Adrenal gland (tissue), 5 donors: ENCODE results near the gene RNF223.

Experiments
- POLR2A ChIP-seq, 2 donors: fragments of 450-650 bp; IDR thresholded peaks; one replicate each; pipeline ENCODE4 v1.6.1; 2017; ENCODE audit warnings: antibody characterized with exemption in 2 of 2, mild to moderate bottlenecking in 2 of 2, moderate library complexity in 1 of 2
- TF ChIP-seq, protein P1 (sequence below), 6 experiments: fragments of 450-650 bp in 4 of 6; fragments of 200-600 bp in 2 of 6; sonication (generic) in 1 of 6; IDR thresholded peaks; 1 replicate in 5 of 6; 2 replicates in 1 of 6; pipeline versions ENCODE4 v1.5.1 to v1.8.0; 2016 to 2021; ENCODE audit warnings: antibody characterized with exemption in 6 of 6, mild to moderate bottlenecking in 2 of 6, moderate library complexity in 1 of 6
- donor health status: DM: no; HTN: no; CAD: no.

DNA sequence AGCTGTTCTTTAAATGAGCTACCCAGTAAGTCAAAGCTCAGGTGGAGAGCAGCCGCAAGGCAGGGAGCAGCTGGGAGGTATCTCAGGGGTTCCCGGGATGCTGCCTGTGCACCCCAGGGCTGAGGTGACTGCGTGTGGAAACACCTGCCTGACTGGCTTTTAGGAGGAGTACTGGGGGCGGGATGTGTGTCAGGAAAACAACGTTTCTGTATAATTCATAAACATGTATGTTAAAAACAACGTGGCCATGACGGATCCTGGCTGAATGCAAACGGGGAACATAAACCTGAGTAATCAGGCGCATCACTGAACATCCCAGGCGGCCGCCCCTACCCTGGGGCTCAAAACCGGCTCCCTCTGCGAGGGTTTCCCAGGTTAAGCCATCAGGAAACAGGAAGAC is 40.3 kb upstream of the RNF223 start:
- TF ChIP-seq, protein P1, sequence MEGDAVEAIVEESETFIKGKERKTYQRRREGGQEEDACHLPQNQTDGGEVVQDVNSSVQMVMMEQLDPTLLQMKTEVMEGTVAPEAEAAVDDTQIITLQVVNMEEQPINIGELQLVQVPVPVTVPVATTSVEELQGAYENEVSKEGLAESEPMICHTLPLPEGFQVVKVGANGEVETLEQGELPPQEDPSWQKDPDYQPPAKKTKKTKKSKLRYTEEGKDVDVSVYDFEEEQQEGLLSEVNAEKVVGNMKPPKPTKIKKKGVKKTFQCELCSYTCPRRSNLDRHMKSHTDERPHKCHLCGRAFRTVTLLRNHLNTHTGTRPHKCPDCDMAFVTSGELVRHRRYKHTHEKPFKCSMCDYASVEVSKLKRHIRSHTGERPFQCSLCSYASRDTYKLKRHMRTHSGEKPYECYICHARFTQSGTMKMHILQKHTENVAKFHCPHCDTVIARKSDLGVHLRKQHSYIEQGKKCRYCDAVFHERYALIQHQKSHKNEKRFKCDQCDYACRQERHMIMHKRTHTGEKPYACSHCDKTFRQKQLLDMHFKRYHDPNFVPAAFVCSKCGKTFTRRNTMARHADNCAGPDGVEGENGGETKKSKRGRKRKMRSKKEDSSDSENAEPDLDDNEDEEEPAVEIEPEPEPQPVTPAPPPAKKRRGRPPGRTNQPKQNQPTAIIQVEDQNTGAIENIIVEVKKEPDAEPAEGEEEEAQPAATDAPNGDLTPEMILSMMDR (IDR thresholded peaks at IDR 0.05) = no peak
- TF ChIP-seq POLR2A (IDR thresholded peaks at IDR 0.05) = no peak
